ENCODE data around the gene MSLN.

GRCh38 chr16:741986-742629 is 18.4 kb upstream of the MSLN start:
- TF ChIP-seq POLR2AphosphoS5 (IDR thresholded peaks at IDR 0.05): no peak
- TF ChIP-seq, protein P1, sequence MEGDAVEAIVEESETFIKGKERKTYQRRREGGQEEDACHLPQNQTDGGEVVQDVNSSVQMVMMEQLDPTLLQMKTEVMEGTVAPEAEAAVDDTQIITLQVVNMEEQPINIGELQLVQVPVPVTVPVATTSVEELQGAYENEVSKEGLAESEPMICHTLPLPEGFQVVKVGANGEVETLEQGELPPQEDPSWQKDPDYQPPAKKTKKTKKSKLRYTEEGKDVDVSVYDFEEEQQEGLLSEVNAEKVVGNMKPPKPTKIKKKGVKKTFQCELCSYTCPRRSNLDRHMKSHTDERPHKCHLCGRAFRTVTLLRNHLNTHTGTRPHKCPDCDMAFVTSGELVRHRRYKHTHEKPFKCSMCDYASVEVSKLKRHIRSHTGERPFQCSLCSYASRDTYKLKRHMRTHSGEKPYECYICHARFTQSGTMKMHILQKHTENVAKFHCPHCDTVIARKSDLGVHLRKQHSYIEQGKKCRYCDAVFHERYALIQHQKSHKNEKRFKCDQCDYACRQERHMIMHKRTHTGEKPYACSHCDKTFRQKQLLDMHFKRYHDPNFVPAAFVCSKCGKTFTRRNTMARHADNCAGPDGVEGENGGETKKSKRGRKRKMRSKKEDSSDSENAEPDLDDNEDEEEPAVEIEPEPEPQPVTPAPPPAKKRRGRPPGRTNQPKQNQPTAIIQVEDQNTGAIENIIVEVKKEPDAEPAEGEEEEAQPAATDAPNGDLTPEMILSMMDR (IDR thresholded peaks at IDR 0.05): no peak
- TF ChIP-seq EP300 (IDR thresholded peaks at IDR 0.05): no peak
